SK-N-MC (cell line): ENCODE measurements around the gene PHLDB2.

ENCODE experiments used
- EZH2 ChIP-seq: fragments of 200-600 bp; sonication (generic); IDR thresholded peaks from one replicate; pipeline ENCODE4 v1.6.1; 2017; ENCODE audit warnings: antibody characterized with exemption
- POLR2AphosphoS5 ChIP-seq: IDR thresholded peaks from 2 replicates; pipeline ENCODE4 v1.6.1; 2012; ENCODE audit warnings: mild to moderate bottlenecking, low read depth, low read length, borderline replicate concordance

- TF ChIP-seq EZH2 (no peak), POLR2AphosphoS5 (no peak)
Measured at GRCh38 chr3:111943533-111943932, 84.5 kb downstream of the PHLDB2 start.
